ENCODE results near the gene PSD. TPM values are rescaled to one million over a fixed set of nuclear protein-coding genes. Genes with fewer than 3 reads are reported as not detected.

Gene PSD
- total and polyA plus RNA-seq, 10 of the 15 experiments (the other 5 are each of a cell fraction or from before 2014, with no cell fraction given) = 0.11 to 2.0 (median 0.49) TPM; not detected in 2

GRCh38 chr10:102393411-102394078, 25.0 kb downstream of the PSD start:
- Histone ChIP-seq H3K9ac (ENCODE audit: control insufficient read depth, insufficient read depth, low read length) (peak overlapping the region; percentile 99), H3K79me2 (ENCODE audit: control insufficient read depth, insufficient read depth, low read length) (peaks cover 41% of the 10 kb centered on the region), H3K27me3 (replicated peaks in 1 of 2; ENCODE audit: control insufficient read depth in 2 of 2, insufficient read depth in 2 of 2, low read length in 1 of 2) (no peaks in the 10 kb centered on the region), H3K27ac (ENCODE audit: control insufficient read depth, insufficient read depth) (peak overlapping the region; percentile 93), H3K36me3 (ENCODE audit: control insufficient read depth in 2 of 2, insufficient read depth in 2 of 2, low read length in 1 of 2) (peaks cover 9 to 14% of the 10 kb centered on the region in 2 experiments), H3K4me3 (peak overlapping the region; percentile 100), H4K20me1 (ENCODE audit: control insufficient read depth, insufficient read depth) (no peaks in the 10 kb centered on the region), H3K9me3 (replicated peaks; ENCODE audit: control insufficient read depth, insufficient read depth, low read length) (no peaks in the 10 kb centered on the region; the same call in 2 of the 3 replicates), H3K4me1 (ENCODE audit: control insufficient read depth, insufficient read depth, low read length) (peaks cover 17% of the 10 kb centered on the region), H3K4me2 (ENCODE audit: control insufficient read depth, insufficient read depth) (peak overlapping the region; percentile 64), H2AFZ (ENCODE audit: control insufficient read depth, low read depth, low read length) (peak overlapping the region; percentile 42)
- TSS peak; percentile 91 for BruUV-seq (replicated peaks)
- SMC1A ChIA-PET (ENCODE audit: uncharacterized antibody, unreplicated experiment) = interaction anchor here (0.6 to 3.8 kb wide), 12 partner anchors 8 to 222 kb away, joined by 3 to 23 read pairs (median 4); partner anchors contain the start of gene FBXL15
- CTCF ChIA-PET = interaction anchor here (0.6 to 9.1 kb wide), 24 partner anchors 9 to 224 kb away, joined by 3 to 90 read pairs (median 4); partner anchors contain the start of genes ACTR1A, C10orf95, ELOVL3 and FBXL15
- POLR2A ChIA-PET = interaction anchor here (0.9 to 6.1 kb wide), 13 partner anchors 9 to 279 kb away, joined by 3 to 44 read pairs (median 4); partner anchors contain the start of genes ACTR1A, C10orf95, CUEDC2 and FBXL15
- in situ Hi-C loops (cut with MboI) = no loop called here
- WGBS (ENCODE audit: insufficient coverage, insufficient replicate concordance, low lambda C conversion rate, missing lambda C conversion rate) = 27% methylated on average over 30 of the region's 30 CpGs
- intact Hi-C loops (cut with micrococcal nuclease; ENCODE audit: unreplicated experiment) = loop anchor here (1.0 to 10.0 kb wide), 6 partner anchors 28 to 251 kb away; partner anchors contain the start of genes SUFU and TRIM8
- FAIRE-seq (no peak), DNase-seq (ENCODE audit: low read depth, low spot score) (no peak), ATAC-seq (peak; percentile 67)
- RAD21 ChIA-PET (ENCODE audit: unreplicated experiment) = interaction anchor here (0.7 to 3.1 kb wide), 11 partner anchors 8 to 190 kb away, joined by 3 to 21 read pairs (median 6); partner anchors contain the start of genes ACTR1A, C10orf95, CUEDC2 and FBXL15
- TF ChIP-seq NR2C1 (IDR thresholded peaks at IDR 0.05) = no peak
- TF ChIP-seq SIX5 (IDR thresholded peaks at IDR 0.05; ENCODE audit: low read depth, low read length, severe bottlenecking) = no peak
- 0 out of 2 replicates have a peak, but pooled peaks have one; percentile 43 for TF ChIP-seq WRNIP1 (IDR thresholded peaks at IDR 0.05; ENCODE audit: borderline replicate concordance, low read depth, low read length)
- peak; percentile 87; the same call in 1 of the 2 replicates for TF ChIP-seq SMC3 (IDR thresholded peaks at IDR 0.05; ENCODE audit: borderline replicate concordance, low read length)
- peak; percentile 54; the same call in 1 of the 2 replicates for TF ChIP-seq ZBTB40 (IDR thresholded peaks at IDR 0.05; ENCODE audit: borderline replicate concordance)
- no peak for TF ChIP-seq HSF1 (IDR thresholded peaks at IDR 0.05; ENCODE audit: low read depth, low read length)
- TF ChIP-seq GATAD2B (conservative IDR thresholded peaks at IDR 0.05; ENCODE audit: low read depth) = no peak
- no peak for TF ChIP-seq MYB (IDR thresholded peaks at IDR 0.05; ENCODE audit: borderline replicate concordance, low read depth, low read length)
- no peak for TF ChIP-seq MEF2A (IDR thresholded peaks at IDR 0.05; ENCODE audit: insufficient read depth, low read depth, low read length)
- TF ChIP-seq ZNF207 (IDR thresholded peaks at IDR 0.05; ENCODE audit: borderline replicate concordance) = no peak
- 0 out of 2 replicates have a peak, but pooled peaks have one; percentile 49 for TF ChIP-seq ELK1 (IDR thresholded peaks at IDR 0.05; ENCODE audit: low read depth, low read length)
- no peak for TF ChIP-seq MTA3 (IDR thresholded peaks at IDR 0.05; ENCODE audit: borderline replicate concordance, low read length)
- TF ChIP-seq PAX5 (IDR thresholded peaks at IDR 0.05; ENCODE audit: borderline replicate concordance, low read depth, low read length) = no peak
- no peak for TF ChIP-seq PBX3 (IDR thresholded peaks at IDR 0.05; ENCODE audit: insufficient replicate concordance, low read depth, low read length)

Measured in GM12878 (cell line).